Liver (tissue), 9 donors: ENCODE data around the gene TNFRSF8. TPM values are rescaled to one million over a fixed set of nuclear protein-coding genes. Genes with fewer than 3 reads are reported as not detected.
A peak's percentile ranks its signal among the peaks of the same experiment; 100 is the strongest.

Experiments
- DNase-seq: peaks from one replicate; pipeline ENCODE4 v3.0.0-alpha.2; 2017; ENCODE audit warnings: low spot score
- H3K27ac ChIP-seq, 2 donors: one replicate each; pipeline ENCODE4 v1.7.0; 2013; ENCODE audit warnings: inconsistent platforms in 2 of 2, low read length in 2 of 2, control low read depth in 1 of 2, low read depth in 1 of 2, mild to moderate bottlenecking in 1 of 2
- H3K27me3 ChIP-seq, 4 donors: one replicate each; pipeline versions ENCODE4 v1.6.1 to v1.7.0; 2013; ENCODE audit warnings: low read length in 3 of 4, inconsistent platforms in 1 of 4, mild to moderate bottlenecking in 1 of 4, moderate library complexity in 1 of 4; ENCODE audit not compliant: control insufficient read depth in 4 of 4, insufficient read depth in 4 of 4
- H3K36me3 ChIP-seq, 4 donors: one replicate each; pipeline versions ENCODE4 v1.6.1 to v1.7.0; 2013; ENCODE audit warnings: low read length in 3 of 4, mild to moderate bottlenecking in 3 of 4, low read depth in 1 of 4, moderate library complexity in 1 of 4; ENCODE audit not compliant: control insufficient read depth in 4 of 4, insufficient read depth in 3 of 4
- H3K4me1 ChIP-seq, 4 donors: one replicate each; pipeline versions ENCODE4 v1.6.1 to v1.7.0; 2013; ENCODE audit warnings: low read length in 3 of 4, mild to moderate bottlenecking in 3 of 4, moderate library complexity in 1 of 4; ENCODE audit not compliant: control insufficient read depth in 4 of 4, insufficient read depth in 4 of 4
- H3K4me3 ChIP-seq, 3 donors: one replicate each; pipeline versions ENCODE4 v1.6.1 to v1.7.0; 2013; ENCODE audit warnings: low read length in 3 of 3, control low read depth in 1 of 3, low read depth in 1 of 3, mild to moderate bottlenecking in 1 of 3
- H3K9ac ChIP-seq, 2 donors: one replicate each; pipeline ENCODE4 v1.7.0; 2013; ENCODE audit warnings: low read length in 2 of 2, mild to moderate bottlenecking in 2 of 2, moderate library complexity in 2 of 2, control low read depth in 1 of 2, low read depth in 1 of 2
- H3K9me3 ChIP-seq, 4 donors: one replicate each; pipeline versions ENCODE4 v1.6.1 to v1.7.0; 2013; ENCODE audit warnings: low read length in 3 of 4; ENCODE audit not compliant: control insufficient read depth in 4 of 4
- FOXA1 ChIP-seq: IDR thresholded peaks from 2 replicates; pipeline ENCODE4 v1.6.1; 2016; ENCODE audit warnings: antibody characterized with exemption
- FOXA2 ChIP-seq: IDR thresholded peaks from 2 replicates; pipeline ENCODE4 v1.6.1; 2016; ENCODE audit warnings: antibody characterized with exemption
- GABPA ChIP-seq, 2 donors: IDR thresholded peaks in 1 of 2; conservative IDR thresholded peaks in 1 of 2; 2 replicates each; pipeline ENCODE4 v1.6.1; 2016; ENCODE audit warnings: antibody characterized with exemption in 2 of 2, mild to moderate bottlenecking in 1 of 2, moderate library complexity in 1 of 2
- HNF4A ChIP-seq, 2 donors: conservative IDR thresholded peaks; 2 replicates each; pipeline ENCODE4 v1.6.1; 2016; ENCODE audit warnings: antibody characterized with exemption in 2 of 2, mild to moderate bottlenecking in 2 of 2
- HNF4G ChIP-seq: IDR thresholded peaks from 2 replicates; pipeline ENCODE4 v1.6.1; 2016; ENCODE audit warnings: antibody characterized with exemption
- NR2F2 ChIP-seq: IDR thresholded peaks from 2 replicates; pipeline ENCODE4 v1.6.1; 2016; ENCODE audit warnings: antibody characterized with exemption
- RAD21 ChIP-seq, 2 donors: IDR thresholded peaks; 2 replicates each; pipeline ENCODE4 v1.6.1; 2016; ENCODE audit warnings: antibody characterized with exemption in 2 of 2, mild to moderate bottlenecking in 2 of 2
- RXRA ChIP-seq, 2 donors: IDR thresholded peaks; 2 replicates each; pipeline ENCODE4 v1.6.1; 2017 to 2018; ENCODE audit warnings: antibody characterized with exemption in 2 of 2, mild to moderate bottlenecking in 1 of 2
- TAF1 ChIP-seq: conservative IDR thresholded peaks from 2 replicates; pipeline ENCODE4 v1.6.1; 2016; ENCODE audit warnings: antibody characterized with exemption, mild to moderate bottlenecking
- YY1 ChIP-seq: IDR thresholded peaks from 2 replicates; pipeline ENCODE4 v1.6.1; 2016; ENCODE audit warnings: antibody characterized with exemption, mild to moderate bottlenecking
- WGBS: extraction: QIAGEN DNeasy Blood & Tissue Kit; methylation state at CpG from one replicate; pipeline ENCODE4 v1.1.7; 2013; 5-methylcytosine and 5-hydroxymethylcytosine counted together
- polyA plus RNA-seq, 2 donors: library from polyadenylated mRNA; stranded (reverse) in 1 of 2; unstranded in 1 of 2; fragments of 200-250 nt in 1 of 2; fragments of >200 nt in 1 of 2; fragmentation: Nextera tagmentation in 1 of 2; extraction: Ambion mirVana in 1 of 2; gene quantifications; one replicate each; pipeline versions ENCODE4 v1.2.1 to v1.2.3, GENCODE V29; 2013 to 2015
- total RNA-seq, 2 donors: library from RNA; depleted of rRNA; stranded (reverse); fragments of >200 nt; gene quantifications; one replicate each; pipeline ENCODE4 v1.2.3, GENCODE V29; 2014
- TF ChIP-seq, protein P1 (sequence below): IDR thresholded peaks from 2 replicates; pipeline ENCODE4 v1.6.1; 2016; ENCODE audit warnings: antibody characterized with exemption, mild to moderate bottlenecking
- TF ChIP-seq, protein P2 (sequence below): IDR thresholded peaks from 2 replicates; pipeline ENCODE4 v1.6.1; 2016; ENCODE audit warnings: antibody characterized with exemption
- TF ChIP-seq, protein P3 (sequence below): IDR thresholded peaks from 2 replicates; pipeline ENCODE4 v1.6.1; 2016; ENCODE audit warnings: antibody characterized with exemption
- donor health status: healthy.
- donor health status: healthy.
- donor health status: healthy.
- donor health status: healthy.
- donor health status: healthy.

TNFRSF8 gene
- total and polyA plus RNA-seq, 4 donors, result 0.08 to 0.19 (median 0.12) TPM

DNA sequence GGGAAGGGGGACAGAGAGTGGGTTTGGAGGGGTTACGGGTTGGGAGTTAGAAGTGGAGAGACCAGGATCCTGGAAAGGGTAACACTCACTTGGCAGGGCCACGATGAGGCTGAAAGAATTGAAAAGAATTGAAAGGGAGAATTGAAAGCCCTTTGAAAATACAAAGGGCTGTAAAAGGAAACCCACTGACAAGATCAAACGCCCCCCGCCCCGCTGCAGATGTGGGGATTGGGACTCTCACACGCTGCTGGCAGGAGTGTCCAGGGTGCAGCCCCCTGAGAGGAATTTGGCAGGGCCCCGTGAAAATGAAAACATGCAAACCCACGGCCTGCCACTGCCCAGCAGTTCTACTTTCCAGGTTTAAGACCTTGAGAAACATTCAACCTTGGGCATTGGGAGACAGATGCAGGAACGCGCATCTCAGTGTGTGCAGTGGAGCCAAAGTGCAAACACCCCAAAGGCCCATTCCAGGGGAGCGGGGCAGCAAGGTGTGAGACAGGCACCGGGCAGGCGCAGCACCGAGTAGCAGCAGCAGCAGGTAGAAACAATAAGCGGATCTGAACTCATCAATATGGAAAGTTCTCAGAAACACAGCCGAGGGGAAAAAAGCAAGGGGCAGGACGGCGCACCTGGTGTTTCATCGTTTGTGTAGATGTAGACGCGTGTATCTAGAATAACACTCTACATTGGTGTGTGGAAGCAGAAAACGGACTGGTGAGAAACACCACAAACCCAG is 95.4 kb downstream of the TNFRSF8 start:
- H3K27me3 ChIP-seq, result no peaks in the 10 kb centered on the region
- peak overlapping the region in 1 of 2 donors; percentile 8 for H3K9ac ChIP-seq
- TF ChIP-seq FOXA1 (no peak), RAD21 (IDR thresholded peaks at IDR 0.05) (no peak), NR2F2 (no peak), RXRA (IDR thresholded peaks at IDR 0.05) (no peak)
- TF ChIP-seq, protein P1, sequence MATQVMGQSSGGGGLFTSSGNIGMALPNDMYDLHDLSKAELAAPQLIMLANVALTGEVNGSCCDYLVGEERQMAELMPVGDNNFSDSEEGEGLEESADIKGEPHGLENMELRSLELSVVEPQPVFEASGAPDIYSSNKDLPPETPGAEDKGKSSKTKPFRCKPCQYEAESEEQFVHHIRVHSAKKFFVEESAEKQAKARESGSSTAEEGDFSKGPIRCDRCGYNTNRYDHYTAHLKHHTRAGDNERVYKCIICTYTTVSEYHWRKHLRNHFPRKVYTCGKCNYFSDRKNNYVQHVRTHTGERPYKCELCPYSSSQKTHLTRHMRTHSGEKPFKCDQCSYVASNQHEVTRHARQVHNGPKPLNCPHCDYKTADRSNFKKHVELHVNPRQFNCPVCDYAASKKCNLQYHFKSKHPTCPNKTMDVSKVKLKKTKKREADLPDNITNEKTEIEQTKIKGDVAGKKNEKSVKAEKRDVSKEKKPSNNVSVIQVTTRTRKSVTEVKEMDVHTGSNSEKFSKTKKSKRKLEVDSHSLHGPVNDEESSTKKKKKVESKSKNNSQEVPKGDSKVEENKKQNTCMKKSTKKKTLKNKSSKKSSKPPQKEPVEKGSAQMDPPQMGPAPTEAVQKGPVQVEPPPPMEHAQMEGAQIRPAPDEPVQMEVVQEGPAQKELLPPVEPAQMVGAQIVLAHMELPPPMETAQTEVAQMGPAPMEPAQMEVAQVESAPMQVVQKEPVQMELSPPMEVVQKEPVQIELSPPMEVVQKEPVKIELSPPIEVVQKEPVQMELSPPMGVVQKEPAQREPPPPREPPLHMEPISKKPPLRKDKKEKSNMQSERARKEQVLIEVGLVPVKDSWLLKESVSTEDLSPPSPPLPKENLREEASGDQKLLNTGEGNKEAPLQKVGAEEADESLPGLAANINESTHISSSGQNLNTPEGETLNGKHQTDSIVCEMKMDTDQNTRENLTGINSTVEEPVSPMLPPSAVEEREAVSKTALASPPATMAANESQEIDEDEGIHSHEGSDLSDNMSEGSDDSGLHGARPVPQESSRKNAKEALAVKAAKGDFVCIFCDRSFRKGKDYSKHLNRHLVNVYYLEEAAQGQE, result no peak
- H3K4me3 ChIP-seq, result no peak overlapping the region
- no peak for DNase-seq
- whole genome bisulfite sequencing, result 79% methylated on average over 22 of the region's 22 CpGs
- no peaks in the 10 kb centered on the region for H3K9me3 ChIP-seq
- no peaks in the 10 kb centered on the region for H3K36me3 ChIP-seq
- peak overlapping the region; percentile 90 to 91 for H3K27ac ChIP-seq
- peaks cover 9 to 26% (median 15%) of the 10 kb centered on the region in 4 donors for H3K4me1 ChIP-seq

DNA sequence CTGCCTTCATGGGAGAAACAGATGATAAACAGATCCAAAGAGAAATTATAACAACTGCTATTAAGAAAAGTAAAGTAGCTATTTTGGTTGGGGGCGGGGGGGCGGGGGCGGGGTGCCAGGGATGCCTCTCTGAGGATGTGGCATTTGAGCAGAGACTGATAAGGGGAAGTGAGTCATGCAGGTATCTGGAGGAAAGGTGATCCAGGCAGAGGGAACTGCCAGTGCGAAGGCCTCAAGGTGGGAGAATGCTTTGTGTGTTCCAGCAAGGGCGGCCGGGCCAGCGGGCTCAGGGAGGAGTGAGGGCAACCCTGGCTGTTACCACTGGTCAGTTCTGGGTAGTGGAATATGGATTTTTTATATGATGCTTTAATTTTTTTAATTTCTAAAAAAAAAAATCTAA is 96.7 kb downstream of the TNFRSF8 start:
- Histone ChIP-seq H3K9ac (no peak overlapping the region), H3K4me1 (peaks cover 9 to 26% (median 15%) of the 10 kb centered on the region in 4 donors), H3K9me3 (no peaks in the 10 kb centered on the region), H3K4me3 (no peak overlapping the region), H3K27ac (no peak overlapping the region), H3K27me3 (no peaks in the 10 kb centered on the region), H3K36me3 (no peaks in the 10 kb centered on the region)
- DNase-seq, result no peak
- WGBS, result 94% methylated on average over 7 of the region's 7 CpGs
- TF ChIP-seq RAD21 (IDR thresholded peaks at IDR 0.05) (no peak), YY1 (no peak), RXRA (IDR thresholded peaks at IDR 0.05) (peak in 1 of 2 donors; percentile 11), TAF1 (no peak)

DNA sequence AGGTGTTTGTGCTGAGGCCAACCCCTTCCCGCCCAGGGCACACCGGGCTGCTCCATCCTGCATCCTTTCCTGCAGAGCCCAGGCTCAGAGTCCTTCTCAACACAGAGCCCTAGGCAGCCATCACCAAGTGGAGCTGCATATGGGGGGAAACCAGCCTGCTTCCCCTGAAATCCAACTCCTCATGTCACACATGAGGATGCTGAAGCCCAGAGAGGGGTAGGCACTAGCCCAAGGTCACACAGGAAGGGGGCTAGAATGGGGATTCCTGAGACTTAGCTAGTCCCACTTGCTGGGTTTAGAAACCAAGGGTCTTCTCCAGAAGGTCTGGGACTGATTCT is 98.2 kb downstream of the TNFRSF8 start:
- DNase-seq, result no peak
- TF ChIP-seq FOXA1, result no peak
- H3K9ac ChIP-seq, result no peak overlapping the region
- no peaks in the 10 kb centered on the region for H3K9me3 ChIP-seq
- 82% methylated on average over 2 of the region's 2 CpGs for WGBS
- H3K4me1 ChIP-seq, result peaks cover 9 to 26% (median 15%) of the 10 kb centered on the region in 4 donors
- H3K4me3 ChIP-seq, result no peak overlapping the region
- no peaks in the 10 kb centered on the region for H3K27me3 ChIP-seq
- H3K27ac ChIP-seq, result peak overlapping the region; percentile 58 to 71
- H3K36me3 ChIP-seq, result no peaks in the 10 kb centered on the region

DNA sequence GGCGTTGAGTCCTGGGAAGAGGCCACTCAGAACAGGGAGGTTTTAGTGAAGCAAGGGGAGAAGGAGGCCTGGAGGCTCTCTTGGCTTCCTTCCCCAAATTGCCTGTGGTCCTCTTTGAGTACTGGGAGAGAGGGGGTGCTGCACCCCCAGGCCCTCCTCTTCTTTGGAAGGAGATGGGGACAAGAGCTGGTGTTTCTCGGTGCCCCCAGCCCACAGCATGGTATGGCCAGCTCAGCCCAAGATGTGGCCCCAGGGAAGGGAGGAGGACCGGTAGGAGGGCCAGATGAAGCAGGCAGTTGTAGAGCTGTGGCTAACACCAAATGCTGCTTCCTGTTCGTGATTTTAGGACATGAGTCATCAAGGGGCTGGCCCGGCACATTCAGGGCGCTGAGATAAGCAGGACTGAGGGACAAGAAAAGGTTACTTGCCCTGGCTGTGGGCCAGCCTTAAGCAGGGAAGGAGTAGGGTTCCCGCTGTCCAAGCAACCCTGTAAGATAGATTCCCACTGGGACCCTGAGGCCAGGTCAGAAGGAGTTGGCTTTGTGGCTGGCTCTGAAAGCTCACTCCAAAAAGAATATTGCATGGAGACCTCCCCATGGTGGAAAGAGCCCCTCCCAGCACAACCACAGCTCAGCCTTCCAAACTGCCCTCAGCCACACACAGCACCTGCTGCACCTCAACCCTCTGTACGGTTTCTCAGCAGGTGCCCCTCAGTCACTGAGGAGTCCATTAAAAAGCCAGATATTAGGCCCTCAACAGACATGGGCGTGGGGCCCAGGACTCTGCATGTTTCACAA is 98.8 kb downstream of the TNFRSF8 start:
- Histone ChIP-seq H3K27me3 (no peaks in the 10 kb centered on the region), H3K36me3 (no peaks in the 10 kb centered on the region), H3K4me1 (peaks cover 9 to 26% (median 17%) of the 10 kb centered on the region in 4 donors), H3K27ac (peak overlapping the region; percentile 58 to 71), H3K9me3 (no peaks in the 10 kb centered on the region), H3K4me3 (no peak overlapping the region), H3K9ac (no peak overlapping the region)
- WGBS, result 52% methylated on average over 9 of the region's 9 CpGs
- DNase-seq, result no peak
- TF ChIP-seq FOXA2 (no peak), RAD21 (IDR thresholded peaks at IDR 0.05) (peak; percentile 14 to 37), YY1 (peak; percentile 38), GABPA (IDR thresholded peaks at IDR 0.05 in 1 of 2, conservative IDR thresholded peaks at IDR 0.05 in 1 of 2) (peak in 1 of 2 donors; percentile 19), NR2F2 (peak; percentile 92), HNF4G (no peak), FOXA1 (no peak), HNF4A (conservative IDR thresholded peaks at IDR 0.05) (no peak), TAF1 (no peak)
- TF ChIP-seq, protein P2, sequence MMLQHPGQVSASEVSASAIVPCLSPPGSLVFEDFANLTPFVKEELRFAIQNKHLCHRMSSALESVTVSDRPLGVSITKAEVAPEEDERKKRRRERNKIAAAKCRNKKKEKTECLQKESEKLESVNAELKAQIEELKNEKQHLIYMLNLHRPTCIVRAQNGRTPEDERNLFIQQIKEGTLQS, result peak; percentile 49
- TF ChIP-seq, protein P3, sequence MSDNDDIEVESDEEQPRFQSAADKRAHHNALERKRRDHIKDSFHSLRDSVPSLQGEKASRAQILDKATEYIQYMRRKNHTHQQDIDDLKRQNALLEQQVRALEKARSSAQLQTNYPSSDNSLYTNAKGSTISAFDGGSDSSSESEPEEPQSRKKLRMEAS, result no peak
- TF ChIP-seq, protein P1, result no peak
